ENCODE data around the gene VWA8. TPM values are rescaled to one million over a fixed set of nuclear protein-coding genes. Genes with fewer than 3 reads are reported as not detected.

VWA8 gene
- total and polyA plus RNA-seq, 2 of the 13 experiments (the other 11 are each of a cell fraction or from before 2014, with no cell fraction given): 9.1 to 17.3 TPM

DNA sequence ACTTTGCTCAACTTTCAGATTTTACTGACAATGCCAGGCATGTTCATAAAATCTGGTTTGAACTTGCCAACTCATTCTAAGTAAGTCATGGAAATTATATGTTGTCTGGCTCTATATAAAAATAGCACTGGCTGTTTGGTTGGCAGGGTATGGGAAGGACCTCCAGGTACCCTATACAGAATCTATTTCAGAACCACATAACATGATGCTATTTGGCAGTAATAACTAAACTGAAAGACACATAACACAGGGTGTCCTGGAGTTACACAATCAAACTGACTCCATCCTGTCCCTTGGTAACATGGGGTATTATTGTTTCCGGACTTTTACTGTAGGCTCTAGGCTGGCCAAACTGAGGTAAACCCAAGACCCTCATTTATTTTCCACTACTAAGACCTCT is 254.8 kb downstream of the VWA8 start (continued):
- TF ChIP-seq, protein P1, sequence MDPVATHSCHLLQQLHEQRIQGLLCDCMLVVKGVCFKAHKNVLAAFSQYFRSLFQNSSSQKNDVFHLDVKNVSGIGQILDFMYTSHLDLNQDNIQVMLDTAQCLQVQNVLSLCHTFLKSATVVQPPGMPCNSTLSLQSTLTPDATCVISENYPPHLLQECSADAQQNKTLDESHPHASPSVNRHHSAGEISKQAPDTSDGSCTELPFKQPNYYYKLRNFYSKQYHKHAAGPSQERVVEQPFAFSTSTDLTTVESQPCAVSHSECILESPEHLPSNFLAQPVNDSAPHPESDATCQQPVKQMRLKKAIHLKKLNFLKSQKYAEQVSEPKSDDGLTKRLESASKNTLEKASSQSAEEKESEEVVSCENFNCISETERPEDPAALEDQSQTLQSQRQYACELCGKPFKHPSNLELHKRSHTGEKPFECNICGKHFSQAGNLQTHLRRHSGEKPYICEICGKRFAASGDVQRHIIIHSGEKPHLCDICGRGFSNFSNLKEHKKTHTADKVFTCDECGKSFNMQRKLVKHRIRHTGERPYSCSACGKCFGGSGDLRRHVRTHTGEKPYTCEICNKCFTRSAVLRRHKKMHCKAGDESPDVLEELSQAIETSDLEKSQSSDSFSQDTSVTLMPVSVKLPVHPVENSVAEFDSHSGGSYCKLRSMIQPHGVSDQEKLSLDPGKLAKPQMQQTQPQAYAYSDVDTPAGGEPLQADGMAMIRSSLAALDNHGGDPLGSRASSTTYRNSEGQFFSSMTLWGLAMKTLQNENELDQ (CRISPR knock-in tag; IDR thresholded peaks at IDR 0.05; ENCODE audit: borderline replicate concordance): no peak
- no peak for TF ChIP-seq TEAD3 (CRISPR knock-in tag; optimal IDR thresholded peaks at IDR 0.05; ENCODE audit: borderline replicate concordance)
- TF ChIP-seq ZNF780A (CRISPR knock-in tag; IDR thresholded peaks at IDR 0.05): no peak
- no peak for TF ChIP-seq ZBTB33 (CRISPR knock-in tag; IDR thresholded peaks at IDR 0.05)

DNA sequence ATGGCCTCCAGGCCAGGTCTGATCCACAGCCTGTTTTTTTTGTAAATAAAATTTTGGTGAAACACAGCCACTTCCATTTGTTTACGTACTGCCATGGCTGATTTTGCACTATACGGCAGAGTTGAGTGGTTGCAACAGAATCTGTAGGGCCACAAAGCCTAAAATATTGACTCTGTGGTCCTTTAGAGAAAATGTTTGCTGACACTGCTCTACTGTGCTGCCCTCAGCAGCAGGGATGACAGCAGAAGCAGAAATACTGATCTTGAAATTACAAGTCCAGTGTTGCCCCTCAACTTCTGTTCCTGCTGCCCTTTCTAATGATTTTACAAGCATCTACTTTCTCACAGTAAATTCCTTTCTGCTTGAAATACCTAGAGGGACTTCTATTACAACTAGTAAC is 258.4 kb downstream of the VWA8 start:
- Histone ChIP-seq H3K4me3 (replicated peaks in 1 of 3; ENCODE audit: insufficient read depth in 1 of 3, low read depth in 2 of 3, low read length in 3 of 3) (no peak overlapping the region), H4K20me1 (ENCODE audit: insufficient read depth, low read length) (no peaks in the 10 kb centered on the region), H3K4me2 (ENCODE audit: low read depth, low read length) (no peak overlapping the region), H3K4me1 (ENCODE audit: insufficient read depth, low read length) (peaks cover 7% of the 10 kb centered on the region; the same call in 1 of the 2 replicates), H3K27ac (ENCODE audit: extremely low read length, insufficient read depth, low read length) (no peak overlapping the region), H3K9ac (ENCODE audit: insufficient read depth, low read depth, low read length) (no peak overlapping the region), H3K9me3 (ENCODE audit: low read length) (no peaks in the 10 kb centered on the region), H3K27me3 (ENCODE audit: control insufficient read depth in 1 of 2, insufficient read depth in 2 of 2, low read length in 2 of 2) (no peaks in the 10 kb centered on the region), H3K36me3 (replicated peaks in 1 of 2; ENCODE audit: control insufficient read depth in 1 of 2, insufficient read depth in 2 of 2, low read length in 2 of 2) (peaks cover 0 to 5% of the 10 kb centered on the region in 2 experiments; a peak in 2 of 5 replicates), H3K79me2 (ENCODE audit: insufficient read depth, low read length) (no peaks in the 10 kb centered on the region), H2AFZ (ENCODE audit: low read length) (no peak overlapping the region)
- ATAC-seq (no peak), DNase-seq (ENCODE audit: low spot score) (no peak), FAIRE-seq (no peak)
- CTCF ChIA-PET (ENCODE audit: low intra/inter-chr PET ratio, low total read pairs): no interaction called here
- in situ Hi-C loops (cut with HindIII; ENCODE audit: extremely low pct_ligation_motif_present, low pct_unique_long_range_greater_than_20kb) (no loop called here), intact Hi-C loops (cut with micrococcal nuclease; ENCODE audit: unreplicated experiment) (no loop called here)
- WGBS (ENCODE audit: low lambda C conversion rate): 73% methylated on average over 2 of the region's 2 CpGs
- POLR2A ChIA-PET: no interaction called here
- BruUV-seq (replicated peaks): no TSS peak
- TF ChIP-seq ISX (CRISPR knock-in tag; conservative IDR thresholded peaks at IDR 0.05) (no peak), ZSCAN21 (CRISPR knock-in tag; IDR thresholded peaks at IDR 0.05; ENCODE audit: borderline replicate concordance) (no peak), MAFF (IDR thresholded peaks at IDR 0.05; ENCODE audit: low read depth, low read length) (0 out of 2 replicates have a peak, but pooled peaks have one; percentile 19), KDM6A (CRISPR knock-in tag; IDR thresholded peaks at IDR 0.05; ENCODE audit: low read depth) (no peak), ZUFSP (CRISPR knock-in tag; IDR thresholded peaks at IDR 0.05; ENCODE audit: borderline replicate concordance) (no peak)
- TF ChIP-seq, protein P2, sequence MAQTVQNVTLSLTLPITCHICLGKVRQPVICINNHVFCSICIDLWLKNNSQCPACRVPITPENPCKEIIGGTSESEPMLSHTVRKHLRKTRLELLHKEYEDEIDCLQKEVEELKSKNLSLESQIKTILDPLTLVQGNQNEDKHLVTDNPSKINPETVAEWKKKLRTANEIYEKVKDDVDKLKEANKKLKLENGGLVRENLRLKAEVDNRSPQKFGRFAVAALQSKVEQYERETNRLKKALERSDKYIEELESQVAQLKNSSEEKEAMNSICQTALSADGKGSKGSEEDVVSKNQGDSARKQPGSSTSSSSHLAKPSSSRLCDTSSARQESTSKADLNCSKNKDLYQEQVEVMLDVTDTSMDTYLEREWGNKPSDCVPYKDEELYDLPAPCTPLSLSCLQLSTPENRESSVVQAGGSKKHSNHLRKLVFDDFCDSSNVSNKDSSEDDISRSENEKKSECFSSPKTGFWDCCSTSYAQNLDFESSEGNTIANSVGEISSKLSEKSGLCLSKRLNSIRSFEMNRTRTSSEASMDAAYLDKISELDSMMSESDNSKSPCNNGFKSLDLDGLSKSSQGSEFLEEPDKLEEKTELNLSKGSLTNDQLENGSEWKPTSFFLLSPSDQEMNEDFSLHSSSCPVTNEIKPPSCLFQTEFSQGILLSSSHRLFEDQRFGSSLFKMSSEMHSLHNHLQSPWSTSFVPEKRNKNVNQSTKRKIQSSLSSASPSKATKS (CRISPR knock-in tag; IDR thresholded peaks at IDR 0.05): no peak
- TF ChIP-seq, protein P3, sequence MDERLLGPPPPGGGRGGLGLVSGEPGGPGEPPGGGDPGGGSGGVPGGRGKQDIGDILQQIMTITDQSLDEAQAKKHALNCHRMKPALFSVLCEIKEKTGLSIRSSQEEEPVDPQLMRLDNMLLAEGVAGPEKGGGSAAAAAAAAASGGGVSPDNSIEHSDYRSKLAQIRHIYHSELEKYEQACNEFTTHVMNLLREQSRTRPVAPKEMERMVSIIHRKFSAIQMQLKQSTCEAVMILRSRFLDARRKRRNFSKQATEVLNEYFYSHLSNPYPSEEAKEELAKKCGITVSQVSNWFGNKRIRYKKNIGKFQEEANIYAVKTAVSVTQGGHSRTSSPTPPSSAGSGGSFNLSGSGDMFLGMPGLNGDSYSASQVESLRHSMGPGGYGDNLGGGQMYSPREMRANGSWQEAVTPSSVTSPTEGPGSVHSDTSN (CRISPR knock-in tag; IDR thresholded peaks at IDR 0.05): no peak
- TF ChIP-seq, protein P4, sequence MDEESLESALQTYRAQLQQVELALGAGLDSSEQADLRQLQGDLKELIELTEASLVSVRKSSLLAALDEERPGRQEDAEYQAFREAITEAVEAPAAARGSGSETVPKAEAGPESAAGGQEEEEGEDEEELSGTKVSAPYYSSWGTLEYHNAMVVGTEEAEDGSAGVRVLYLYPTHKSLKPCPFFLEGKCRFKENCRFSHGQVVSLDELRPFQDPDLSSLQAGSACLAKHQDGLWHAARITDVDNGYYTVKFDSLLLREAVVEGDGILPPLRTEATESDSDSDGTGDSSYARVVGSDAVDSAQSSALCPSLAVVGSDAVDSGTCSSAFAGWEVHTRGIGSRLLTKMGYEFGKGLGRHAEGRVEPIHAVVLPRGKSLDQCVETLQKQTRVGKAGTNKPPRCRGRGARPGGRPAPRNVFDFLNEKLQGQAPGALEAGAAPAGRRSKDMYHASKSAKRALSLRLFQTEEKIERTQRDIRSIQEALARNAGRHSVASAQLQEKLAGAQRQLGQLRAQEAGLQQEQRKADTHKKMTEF (CRISPR knock-in tag; IDR thresholded peaks at IDR 0.05): no peak
